Measurements from ENCODE around the gene FUS. TPM values are rescaled to one million over a fixed set of nuclear protein-coding genes. Genes with fewer than 3 reads are reported as not detected.
"Not testable (repeated sequence)": the region's sequence is repeated elsewhere in the genome, so short reads cannot be mapped to it uniquely, and the experiment has no call there.

Gene FUS
- 14.4 and 26.9 TPM in 2 replicates for total RNA-seq (2014; rRNA removed; shearing (Covaris generic))

DNA sequence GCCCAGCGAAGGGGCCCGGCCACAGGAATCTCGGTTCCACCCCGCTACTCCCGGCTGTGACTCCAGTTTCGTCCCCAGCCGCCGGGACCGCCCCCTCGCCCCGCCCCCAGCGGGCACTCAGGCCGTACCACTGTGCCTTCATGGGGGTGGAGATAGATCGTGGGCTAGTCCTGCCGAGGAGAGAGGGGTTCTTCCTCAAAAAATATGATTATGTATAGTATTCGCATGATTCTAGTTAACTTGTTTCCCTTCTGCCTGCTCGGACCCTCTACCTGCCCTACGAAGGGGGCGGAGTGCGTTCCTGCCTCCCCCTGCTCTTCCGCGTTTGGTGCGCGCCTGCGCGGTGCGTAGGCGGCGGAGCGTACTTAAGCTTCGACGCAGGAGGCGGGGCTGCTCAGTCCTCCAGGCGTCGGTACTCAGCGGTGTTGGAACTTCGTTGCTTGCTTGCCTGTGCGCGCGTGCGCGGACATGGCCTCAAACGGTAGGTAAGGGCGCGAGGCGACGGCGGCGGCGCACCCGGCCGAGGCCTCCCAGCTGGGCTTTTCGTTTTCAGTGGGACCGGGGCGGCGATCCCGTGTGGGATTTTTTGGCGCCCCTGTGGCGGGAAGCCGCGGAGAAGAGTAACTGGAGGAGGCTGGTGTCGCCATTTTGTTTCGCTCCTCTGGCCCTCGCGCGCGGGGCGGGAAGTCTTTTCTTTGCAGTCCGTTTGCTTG lies at the start of gene FUS:
TSS of gene FUS (plus strand) at position 393 of the 713 bp plus-strand sequence. CDS start at position 469, 76 bp downstream.
- peak; percentile 86 for DNase-seq (ENCODE audit: low spot score)

DNA sequence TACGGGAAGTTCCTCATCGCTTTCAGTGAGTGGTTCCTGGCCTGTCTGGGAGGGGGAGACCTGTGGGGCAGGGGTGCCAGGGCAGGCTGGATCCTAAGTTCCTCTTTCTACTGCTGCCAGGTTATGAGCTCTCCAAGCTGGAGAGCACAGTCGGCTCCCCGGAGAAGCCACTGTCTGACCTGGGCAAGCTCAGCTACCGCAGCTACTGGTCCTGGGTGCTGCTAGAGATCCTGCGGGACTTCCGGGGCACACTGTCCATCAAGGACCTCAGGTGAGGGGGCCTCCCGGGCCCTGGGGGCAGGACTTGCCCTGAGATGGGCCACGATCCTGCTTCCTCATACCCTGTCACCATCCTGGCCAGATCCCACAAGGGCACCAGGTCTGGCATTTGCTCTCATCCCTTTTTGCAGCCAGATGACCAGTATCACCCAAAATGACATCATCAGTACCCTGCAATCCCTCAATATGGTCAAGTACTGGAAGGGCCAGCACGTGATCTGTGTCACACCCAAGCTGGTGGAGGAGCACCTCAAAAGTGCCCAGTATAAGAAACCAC lies 49.5 kb upstream of the FUS start:
- DNase-seq (ENCODE audit: low spot score), result no peak

DNA sequence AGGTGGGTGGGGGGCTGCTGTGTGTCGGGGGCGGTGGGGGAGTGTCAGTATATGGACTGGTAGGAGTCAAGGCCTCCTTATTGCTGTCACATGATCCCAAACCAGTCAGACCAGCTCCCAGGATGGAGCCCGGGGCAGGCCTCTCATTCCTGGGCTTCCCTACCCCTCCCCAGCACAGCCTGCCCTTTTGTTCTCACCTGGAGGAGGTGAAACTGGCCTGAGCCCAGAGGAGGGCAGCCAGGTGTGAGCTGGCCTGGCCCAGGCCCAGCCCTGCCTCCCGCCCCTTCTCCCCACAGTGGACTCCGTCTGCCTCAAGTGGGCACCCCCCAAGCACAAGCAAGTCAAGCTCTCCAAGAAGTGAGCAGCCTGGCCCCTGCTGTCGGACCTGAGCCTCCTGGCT lies 49.0 kb upstream of the FUS start:
- no peak for DNase-seq (ENCODE audit: low spot score)

DNA sequence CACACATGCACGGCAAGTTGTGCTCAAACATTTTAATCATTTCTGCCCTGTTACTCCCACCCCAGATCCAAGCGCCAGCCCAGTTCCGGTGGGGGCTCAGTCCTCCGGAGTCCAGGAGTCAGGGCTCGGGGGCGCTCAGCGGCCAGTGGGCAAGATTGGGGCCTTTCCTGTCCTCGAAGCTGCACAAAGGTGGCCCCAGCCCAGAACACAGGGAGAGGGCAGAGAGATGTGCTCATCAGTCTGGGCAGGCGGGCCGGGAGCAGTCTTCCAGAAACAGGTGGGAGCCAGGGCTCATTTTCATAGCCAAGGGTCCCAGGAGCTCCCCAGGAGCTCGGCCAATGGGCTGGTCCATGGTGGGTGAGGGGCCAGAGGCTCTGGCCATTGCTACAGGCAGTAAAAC lies 48.5 kb upstream of the FUS start:
- DNase-seq (ENCODE audit: low spot score), result no peak

DNA sequence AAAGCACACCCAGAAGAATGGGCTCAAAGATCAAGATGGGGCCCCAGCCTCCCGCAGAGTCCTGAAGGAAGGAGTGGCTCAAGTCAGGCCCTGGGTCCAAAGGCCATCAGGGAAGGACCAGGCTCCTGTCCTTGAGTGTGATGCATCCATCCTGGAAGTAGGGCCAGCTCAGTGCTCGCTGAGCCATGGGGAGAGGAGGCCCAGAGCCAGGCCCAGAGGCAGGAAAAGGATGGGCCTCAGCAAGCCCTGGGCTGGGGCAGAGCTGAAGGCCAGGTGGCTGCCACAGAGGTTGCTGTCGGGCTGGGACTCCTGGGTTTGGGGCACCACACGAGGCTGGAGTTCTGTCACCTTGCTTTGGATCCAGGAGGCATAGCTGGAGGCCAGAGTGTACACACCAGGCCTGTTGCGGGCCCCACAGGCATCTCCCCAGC lies 48.1 kb upstream of the FUS start:
- DNase-seq (ENCODE audit: low spot score), result no peak

DNA sequence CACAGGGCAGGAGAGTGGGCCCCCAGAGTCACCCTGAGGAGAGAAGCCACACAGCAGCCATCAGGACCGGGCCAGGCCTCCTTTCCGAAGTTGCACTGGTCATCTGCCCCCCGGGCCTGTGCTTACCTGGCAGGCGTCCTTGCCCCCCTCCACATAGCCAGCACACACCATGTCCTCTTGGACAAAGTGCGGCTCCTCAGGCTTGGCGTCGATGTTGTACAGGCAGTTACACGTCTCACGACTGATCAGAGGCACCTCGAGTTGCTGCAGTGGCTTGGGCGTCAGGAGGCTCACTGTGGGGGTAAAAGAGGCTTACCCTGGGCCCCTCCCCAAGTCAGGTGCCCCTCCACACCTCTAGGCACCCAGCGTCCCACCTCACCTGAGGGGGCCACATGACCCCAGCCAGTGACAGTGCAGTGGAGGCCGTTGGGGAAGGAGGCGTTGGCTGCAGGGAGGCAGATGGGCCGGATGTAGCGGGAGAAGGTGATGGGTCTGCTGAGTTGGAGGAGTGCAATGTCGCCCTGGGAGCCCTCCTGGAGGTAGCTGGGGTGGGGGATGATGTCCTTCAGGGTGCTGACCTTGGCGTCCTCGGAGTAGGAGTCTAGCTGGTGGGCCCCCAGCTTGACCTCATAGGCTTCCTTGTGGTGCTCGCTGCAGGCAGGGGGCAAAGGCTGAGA lies 47.5 kb upstream of the FUS start:
- no peak for DNase-seq (ENCODE audit: low spot score)

DNA sequence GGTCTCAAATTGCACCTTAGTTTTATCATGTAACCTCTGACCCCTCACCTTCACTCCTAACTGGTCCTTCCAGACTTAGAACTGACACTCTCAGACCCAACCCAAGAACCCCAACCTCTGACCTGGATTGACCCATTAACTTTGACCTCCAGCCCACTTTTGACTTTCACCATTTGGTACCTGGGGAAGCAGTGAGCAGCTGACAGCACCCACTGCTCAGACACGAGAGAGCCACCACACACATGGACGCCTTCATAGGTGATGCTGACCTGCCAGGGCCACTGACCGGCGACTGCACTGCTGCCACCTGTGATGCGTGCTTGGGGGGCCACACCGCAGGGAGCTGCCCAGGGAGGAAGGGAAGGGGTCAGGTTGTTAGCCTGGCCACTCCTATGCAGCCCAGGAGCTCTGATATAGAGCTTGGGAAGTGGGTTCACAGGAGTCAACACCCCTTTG lies 46.9 kb upstream of the FUS start:
- no peak for DNase-seq (ENCODE audit: low spot score)

DNA sequence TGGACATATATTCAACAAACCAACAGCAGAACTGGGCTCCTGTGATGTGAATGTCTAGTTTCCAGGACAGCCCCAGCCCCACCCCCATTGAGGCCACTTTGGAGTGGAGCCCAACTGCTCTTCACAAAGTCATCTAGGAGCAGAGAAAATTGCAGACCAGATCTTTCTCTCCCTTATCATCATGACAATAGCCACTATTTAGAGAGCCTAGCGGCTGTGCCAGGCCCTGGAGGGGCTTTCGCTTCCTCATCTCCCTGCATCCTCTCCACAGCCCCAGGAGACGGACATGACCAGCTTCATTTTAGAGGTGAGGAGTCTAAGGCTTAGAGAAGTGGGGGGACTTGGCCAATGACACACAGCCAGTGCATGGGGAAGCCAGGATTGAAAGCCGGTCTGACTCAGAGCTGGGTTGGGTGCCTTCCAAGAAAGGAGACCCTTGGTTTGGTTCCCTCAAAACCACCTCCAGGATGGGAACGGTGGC lies 45.8 kb upstream of the FUS start:
- no peak for DNase-seq (ENCODE audit: low spot score)

DNA sequence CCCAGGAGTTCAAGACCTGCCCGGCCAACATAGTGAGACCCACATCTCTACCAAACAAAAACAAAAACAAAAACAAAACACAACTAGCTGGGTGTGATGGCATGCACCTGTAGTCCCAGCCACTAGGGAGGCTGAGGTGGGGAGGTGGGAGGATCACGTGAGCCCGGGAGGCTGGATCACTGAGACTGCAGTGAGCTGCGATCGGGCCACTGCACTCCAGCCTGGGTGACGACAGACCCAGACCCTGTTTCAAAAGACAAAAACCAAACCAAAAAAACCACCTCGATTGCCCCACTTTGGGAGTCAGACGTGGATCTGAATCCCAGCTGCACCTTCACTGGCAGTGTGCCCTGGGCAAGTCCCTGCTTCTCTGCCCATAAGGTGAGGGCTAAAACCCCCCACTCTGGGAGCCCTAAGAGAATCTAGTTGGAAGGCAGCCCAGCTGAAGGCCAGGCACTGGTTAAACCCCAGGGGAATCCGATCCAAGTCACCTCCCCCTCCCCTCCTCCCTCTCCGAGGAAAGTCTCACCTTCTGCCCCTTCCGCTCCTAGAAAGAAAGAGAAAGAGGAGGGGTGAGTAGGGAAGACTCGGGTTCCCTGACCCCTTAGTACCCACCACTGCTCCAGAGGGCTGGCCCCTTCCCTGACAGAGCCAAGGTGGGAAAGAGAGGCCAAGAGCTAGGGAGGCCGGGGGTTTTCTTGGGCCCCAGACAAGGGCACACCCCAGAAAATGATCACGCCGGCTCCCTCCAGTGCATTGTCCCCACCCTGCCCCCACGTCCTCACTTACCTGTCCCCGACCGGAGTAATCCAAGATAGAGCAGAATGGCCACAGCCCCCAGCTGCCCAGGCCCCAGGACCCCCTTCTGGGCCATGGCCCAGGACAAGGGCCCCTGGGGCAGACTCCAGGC lies 45.1 kb upstream of the FUS start:
- DNase-seq (ENCODE audit: low spot score), result no peak

DNA sequence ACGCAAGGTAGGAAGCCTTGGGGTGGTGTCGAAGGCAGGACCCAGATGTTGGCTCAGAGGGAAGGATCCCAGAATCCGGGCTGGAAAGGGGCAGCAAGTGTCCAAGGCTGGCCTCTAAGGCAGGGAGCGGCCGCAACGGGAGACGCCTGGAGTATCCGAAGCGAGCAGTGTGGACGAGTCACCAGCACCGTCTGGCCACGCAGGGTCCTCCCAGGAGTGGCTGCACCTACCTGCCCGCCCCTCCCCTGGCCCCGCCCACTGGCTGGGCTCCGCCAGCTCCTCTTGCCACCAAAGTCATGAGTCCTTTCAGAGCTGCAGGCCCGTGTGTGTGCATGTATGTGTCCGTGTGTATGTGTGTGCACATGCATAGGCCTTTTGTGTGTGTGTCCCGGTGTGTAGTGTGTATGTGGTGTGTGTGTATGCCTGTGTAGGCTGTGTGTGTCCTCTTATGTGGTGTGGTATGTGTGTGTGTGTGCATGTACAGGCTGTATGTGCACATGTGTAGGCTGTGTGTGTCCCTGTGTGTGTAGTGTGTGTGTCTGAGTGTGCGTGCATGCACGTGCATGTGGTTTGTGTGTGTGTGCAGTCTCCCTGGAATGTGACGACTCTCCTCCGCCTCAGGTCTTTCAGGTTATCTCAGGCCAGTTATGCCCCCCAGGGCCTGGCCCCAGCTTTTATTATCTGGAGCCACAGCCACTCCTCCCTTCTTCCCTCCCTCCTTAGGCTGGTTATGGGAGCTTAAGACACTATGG lies 44.2 kb upstream of the FUS start, which contains the start of gene PRSS8:
TSS of gene PRSS8 (minus strand) at position 193 of the 752 bp plus-strand sequence. CDS start 229 bp downstream, outside the sequence.
- DNase-seq (ENCODE audit: low spot score), result no peak

DNA sequence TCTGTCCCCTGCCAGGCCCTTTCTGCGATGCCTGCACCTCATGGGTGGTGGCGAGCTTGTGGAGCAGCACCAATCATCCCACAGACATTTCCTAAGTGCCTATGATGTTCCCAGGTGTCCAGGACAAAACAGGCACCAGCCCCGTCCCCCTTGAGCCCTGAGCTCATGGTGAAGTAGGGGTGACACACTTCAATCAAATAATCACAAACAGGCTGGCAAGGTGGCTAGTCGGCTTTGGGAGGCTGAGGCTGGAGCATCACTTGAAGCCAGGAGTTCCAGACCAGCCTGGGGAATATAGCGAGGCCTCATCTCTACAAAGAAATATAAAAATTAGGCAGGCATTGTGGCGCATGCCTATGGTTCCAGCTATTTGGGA lies 43.7 kb upstream of the FUS start:
- no peak for DNase-seq (ENCODE audit: low spot score)

DNA sequence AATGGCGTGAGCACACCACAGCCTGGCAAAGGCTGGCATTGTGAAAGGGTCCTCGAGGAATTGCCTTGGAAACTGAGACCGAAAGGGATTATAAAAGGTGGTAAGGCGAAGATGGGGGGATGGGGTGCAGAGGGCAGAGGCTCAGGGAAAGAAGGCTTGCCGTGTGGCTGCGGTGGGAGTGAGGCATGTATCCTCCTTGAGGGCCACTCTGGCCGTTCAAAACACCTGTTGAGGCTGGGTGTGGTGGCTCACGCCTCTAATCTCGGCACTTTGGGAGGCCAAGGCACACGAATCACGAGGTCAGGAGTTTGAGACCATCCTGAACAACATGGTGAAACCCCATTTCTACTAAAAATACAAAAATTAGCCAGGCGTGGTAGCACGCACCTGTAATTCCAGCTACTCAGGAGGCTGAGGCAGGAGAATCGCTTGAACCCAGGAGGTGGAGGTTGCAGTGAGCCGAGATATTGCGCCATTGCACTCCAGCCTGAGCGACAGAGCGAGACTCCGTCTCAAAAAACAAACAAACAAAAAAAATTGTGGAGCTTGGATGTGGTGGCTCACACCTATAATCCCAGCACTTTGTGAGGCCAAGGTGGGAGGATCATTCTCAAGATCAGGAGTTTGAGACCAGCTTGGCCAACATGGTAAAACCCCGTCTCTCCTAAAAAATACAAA lies 43.0 kb upstream of the FUS start:
- not testable (repeated sequence) for DNase-seq (ENCODE audit: low spot score)

DNA sequence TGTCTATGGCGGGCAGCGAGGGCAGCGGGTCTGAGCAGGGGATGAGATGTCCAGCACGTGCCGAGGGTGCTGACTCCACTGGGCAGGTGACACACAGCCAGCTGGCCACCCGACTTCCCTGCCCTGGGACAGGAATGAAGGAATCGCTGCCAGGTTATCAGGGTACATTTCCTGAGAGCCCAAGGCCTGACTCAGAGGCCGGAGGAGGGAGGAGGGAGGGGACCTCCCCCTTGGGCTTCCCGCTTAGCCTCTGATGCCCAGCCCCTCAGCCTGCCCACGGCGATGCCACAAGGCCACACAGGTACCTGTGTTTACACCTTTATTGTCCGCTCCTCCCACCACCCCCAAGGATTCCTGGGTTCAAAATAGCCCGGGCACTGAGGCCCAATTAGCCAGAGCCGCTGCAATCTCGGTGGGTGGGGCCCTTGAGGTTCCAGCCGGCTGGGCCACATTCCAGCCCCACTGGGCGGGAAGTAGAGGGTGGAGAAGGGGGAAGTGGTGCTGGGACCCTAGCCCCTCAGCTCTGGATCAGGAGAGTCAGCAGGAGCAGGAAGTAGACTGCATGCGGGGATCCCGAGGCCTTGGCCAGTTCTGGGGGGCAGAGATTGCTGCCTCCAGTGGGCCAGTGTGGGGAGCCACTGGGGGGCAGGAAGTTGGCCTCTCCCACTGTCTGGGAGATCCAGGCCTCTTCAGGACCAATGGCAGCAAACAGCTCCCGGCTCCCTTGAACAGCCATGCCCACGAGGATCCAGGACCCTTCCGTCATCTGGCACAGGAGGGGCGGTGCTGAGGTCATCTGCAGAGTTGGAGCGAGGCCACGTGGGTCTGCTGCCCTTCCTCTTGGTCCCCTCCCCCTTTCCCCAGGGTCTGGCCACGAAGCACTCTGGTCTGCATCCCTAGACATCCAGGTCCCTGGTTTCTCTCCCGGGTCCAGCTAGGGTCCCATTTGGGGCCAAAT lies 41.0 kb upstream of the FUS start:
- peak; percentile 97 for DNase-seq (ENCODE audit: low spot score)

DNA sequence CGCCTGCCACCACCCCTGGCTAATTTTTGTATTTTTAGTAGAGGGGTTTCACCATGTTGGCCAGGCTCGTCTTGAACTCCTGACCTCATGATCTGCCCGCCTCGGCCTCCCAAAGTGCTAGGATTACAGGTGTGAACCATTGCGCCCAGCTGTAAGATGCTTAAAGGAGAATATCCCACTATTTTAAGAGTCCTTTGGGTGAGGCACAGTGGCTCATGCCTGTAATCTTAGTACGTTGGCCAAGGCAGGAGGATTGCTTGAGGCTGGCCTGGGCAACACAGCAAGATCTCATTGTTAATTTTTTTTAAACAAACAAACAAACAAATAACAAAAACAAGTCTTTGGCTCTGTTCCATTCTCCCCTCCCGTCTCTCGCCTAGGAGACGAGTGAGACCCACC lies 38.9 kb upstream of the FUS start:
- DNase-seq (ENCODE audit: low spot score), result not testable (repeated sequence)

DNA sequence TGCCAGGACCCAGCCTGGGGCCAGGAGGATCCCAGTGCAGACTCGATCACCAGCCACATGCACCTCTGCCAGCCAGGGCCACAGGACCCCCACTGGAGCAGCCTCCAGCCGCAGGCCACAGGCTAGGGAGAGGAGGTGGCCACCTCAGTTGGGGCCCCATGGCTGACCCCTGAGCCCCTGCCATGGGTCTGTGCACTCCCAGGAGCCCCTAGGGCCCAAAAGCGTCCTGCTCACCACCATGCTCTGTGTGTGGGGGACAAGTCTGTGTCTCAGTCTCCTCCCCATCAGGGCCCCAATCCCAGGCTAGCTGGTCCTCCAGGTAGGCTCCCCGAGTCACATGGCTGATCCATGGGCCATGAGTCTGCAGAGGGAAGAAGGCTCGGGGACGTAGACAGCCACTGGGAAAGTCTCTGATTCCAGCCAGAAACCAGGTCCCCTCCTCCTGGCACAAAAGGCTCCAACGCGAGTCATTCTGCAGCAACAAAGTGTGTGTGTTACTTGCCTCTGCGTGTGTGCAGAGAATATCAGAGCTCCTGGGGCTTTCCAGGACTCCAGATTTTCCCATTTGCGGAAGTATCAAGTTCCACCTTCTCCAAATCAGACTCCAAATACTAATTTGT lies 38.3 kb upstream of the FUS start:
- DNase-seq (ENCODE audit: low spot score), result no peak

DNA sequence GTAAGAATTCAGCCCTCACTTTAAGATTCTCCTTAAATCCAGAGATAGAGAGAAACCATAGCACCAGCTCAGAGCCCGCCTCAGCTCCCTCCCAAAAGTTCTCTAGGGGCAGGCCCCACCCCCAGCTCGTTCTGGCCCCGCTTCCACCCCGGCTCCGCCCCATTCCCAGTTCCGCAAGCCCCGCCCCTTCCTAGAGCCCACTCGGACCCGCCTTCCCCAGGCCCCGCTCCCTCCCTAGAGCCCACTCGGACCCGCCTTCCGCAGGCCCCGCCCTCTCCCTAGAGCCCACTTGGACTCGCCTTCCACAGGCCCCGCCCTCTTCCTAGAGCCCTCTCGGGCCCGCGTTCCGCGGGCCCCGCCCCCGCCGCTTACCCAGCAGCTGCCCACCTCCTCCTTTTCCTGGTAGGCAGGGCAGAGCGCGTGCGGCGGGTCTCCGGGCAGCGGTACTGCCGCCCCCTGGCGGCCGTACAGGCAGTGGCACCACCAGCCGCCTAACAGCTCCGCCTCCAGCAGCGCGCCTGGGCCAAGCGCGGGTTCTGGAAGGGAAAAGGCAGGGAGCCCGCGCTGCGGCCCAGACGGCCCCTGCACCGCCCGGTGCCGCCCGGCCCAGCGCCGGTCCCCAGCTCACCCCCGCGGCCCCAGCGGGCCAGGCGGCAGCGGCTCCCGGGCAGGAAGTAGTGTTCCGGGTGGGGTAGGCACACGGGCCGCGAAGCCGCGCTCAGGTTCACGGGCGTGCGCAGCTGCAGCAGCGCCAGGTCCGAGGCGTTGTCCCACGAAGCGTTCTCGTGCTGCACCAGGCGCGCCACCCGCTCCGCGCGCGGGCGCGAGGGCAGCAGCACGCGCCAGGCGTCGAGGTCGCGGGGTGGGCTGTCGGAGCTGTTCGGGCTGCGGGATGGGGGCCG lies 37.6 kb upstream of the FUS start:
- DNase-seq (ENCODE audit: low spot score), result peak; percentile 98

DNA sequence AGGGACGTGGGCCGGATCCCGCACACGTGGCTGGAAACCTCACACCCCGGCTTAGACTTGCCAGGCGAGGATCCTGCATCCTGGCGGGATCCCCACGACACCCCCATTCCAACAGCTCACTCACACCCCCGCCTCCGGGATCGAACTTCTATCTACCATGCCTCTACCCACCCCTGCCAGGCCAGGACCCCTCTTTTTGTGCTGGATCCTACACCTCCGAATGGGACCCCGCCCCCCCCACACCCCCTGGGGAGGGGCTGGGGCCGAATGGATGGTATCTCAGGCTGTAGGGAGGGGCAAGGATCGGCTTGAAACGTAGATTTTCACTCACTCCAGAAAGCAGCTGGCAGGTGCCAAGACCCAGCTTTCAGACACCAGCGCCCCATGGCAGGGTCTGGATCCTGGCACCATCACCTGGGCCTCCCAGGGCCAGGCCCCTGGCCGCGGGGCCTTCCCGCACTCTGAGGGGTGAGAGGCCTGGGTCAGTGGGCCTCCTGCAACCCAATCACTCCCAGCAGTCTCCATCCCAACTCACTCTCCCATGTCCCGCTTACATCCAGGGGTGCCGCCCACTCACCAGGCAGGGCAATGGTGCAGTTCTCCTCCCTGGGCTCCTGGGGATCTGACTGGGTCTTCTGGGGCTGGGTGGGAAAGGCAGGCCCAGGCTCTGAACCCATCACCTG lies 36.8 kb upstream of the FUS start:
- DNase-seq (ENCODE audit: low spot score), result no peak

Data from A172 (cell line).